SK-N-SH (cell line): Measurements from ENCODE around the gene CES3. TPM values are rescaled to one million over a fixed set of nuclear protein-coding genes. Genes with fewer than 3 reads are reported as not detected.

Experiments used
- CTCF ChIA-PET: fragments of 300-600, 350-600 bp; formaldehyde crosslinking; extraction: SDS; loops from one replicate; lab custom pipeline; 2021; lab: Yijun Ruan, JAX
- POLR2A ChIA-PET: fragments of 350-600 bp; sonication (Branson Sonifier 250); formaldehyde crosslinking; extraction: SDS; loops from one replicate; lab custom pipeline; 2020; ENCODE audit warnings: antibody characterized with exemption, inconsistent platforms; lab: Yijun Ruan, JAX
- DNase-seq: peaks from one replicate; pipeline ENCODE4 v3.0.0; 2012
- H2AFZ ChIP-seq: fragments of 200-600 bp; sonication (generic); 2 replicates; pipeline ENCODE4 v1.8.1; 2016; ENCODE audit warnings: antibody characterized with exemption, mild to moderate bottlenecking, low read depth
- H3F3A ChIP-seq: fragments of 200-600 bp; sonication (generic); replicated peaks from 2 replicates; pipeline ENCODE3; 2016; ENCODE audit warnings: antibody characterized with exemption, mild to moderate bottlenecking; ENCODE audit not compliant: insufficient read depth
- H3K27ac ChIP-seq, 2 experiments: fragments of 200-500 bp in 1 of 2; fragments of 200-600 bp in 1 of 2; sonication (Bioruptor generic) in 1 of 2; sonication (generic), shearing (Covaris generic) in 1 of 2; 2 replicates each; pipeline versions ENCODE4 v1.5.1 to v1.6.1; 2014 to 2016; ENCODE audit warnings: low read depth in 2 of 2, inconsistent platforms in 1 of 2, low read length in 1 of 2, mild to moderate bottlenecking in 1 of 2, mixed read lengths in 1 of 2
- H3K27me3 ChIP-seq: fragments of 200-600 bp; sonication (generic), shearing (Covaris generic); 2 replicates; pipeline ENCODE4 v1.6.1; 2016; ENCODE audit warnings: mixed run types; ENCODE audit not compliant: insufficient read depth
- H3K36me3 ChIP-seq, 2 experiments: fragments of 200-500 bp in 1 of 2; fragments of 200-600 bp in 1 of 2; sonication (Bioruptor generic) in 1 of 2; sonication (generic) in 1 of 2; replicated peaks in 1 of 2; 2 replicates each; pipeline versions ENCODE3 to v1.5.1; 2014 to 2016; ENCODE audit warnings: low read length in 1 of 2, mild to moderate bottlenecking in 1 of 2; ENCODE audit not compliant: insufficient read depth in 2 of 2, control insufficient read depth in 1 of 2
- H3K4me1 ChIP-seq, 2 experiments: fragments of 200-500 bp in 1 of 2; fragments of 200-600 bp in 1 of 2; sonication (Bioruptor generic) in 1 of 2; sonication (generic), shearing (Covaris generic) in 1 of 2; 2 replicates each; pipeline versions ENCODE4 v1.5.1 to v1.6.1; 2014 to 2016; ENCODE audit warnings: low read depth in 1 of 2, low read length in 1 of 2, mixed run types in 1 of 2; ENCODE audit not compliant: insufficient read depth in 2 of 2, control insufficient read depth in 1 of 2
- H3K4me2 ChIP-seq: fragments of 200-600 bp; sonication (generic), shearing (Covaris generic); 2 replicates; pipeline ENCODE4 v1.6.1; 2017; ENCODE audit warnings: mixed run types
- H3K4me3 ChIP-seq, 2 experiments: fragments of 200-500 bp in 1 of 2; fragments of 200-600 bp in 1 of 2; sonication (Bioruptor generic) in 1 of 2; sonication (generic), shearing (Covaris generic) in 1 of 2; 2 replicates each; pipeline versions ENCODE4 v1.5.1 to v1.8.1; 2014 to 2016; ENCODE audit warnings: low read depth in 2 of 2, inconsistent platforms in 1 of 2, low read length in 1 of 2, mild to moderate bottlenecking in 1 of 2, mixed read lengths in 1 of 2, moderate library complexity in 1 of 2
- H3K79me2 ChIP-seq: fragments of 200-600 bp; sonication (generic); 2 replicates; pipeline ENCODE4 v1.8.1; 2017; ENCODE audit warnings: mild to moderate bottlenecking; ENCODE audit not compliant: insufficient read depth
- H3K9ac ChIP-seq: fragments of 200-600 bp; sonication (generic); 2 replicates; pipeline ENCODE4 v1.6.1; 2017; ENCODE audit warnings: mixed run types
- H3K9me2 ChIP-seq: fragments of 200-600 bp; sonication (generic); 2 replicates; pipeline ENCODE4 v1.6.1; 2017; ENCODE audit warnings: mixed run types
- H3K9me3 ChIP-seq: fragments of 200-600 bp; sonication (generic); 2 replicates; pipeline ENCODE4 v1.6.1; 2017; ENCODE audit warnings: mixed run types, mild to moderate bottlenecking, moderate library complexity
- H4K20me1 ChIP-seq: fragments of 200-600 bp; sonication (generic); 2 replicates; pipeline ENCODE4 v1.6.1; 2017; ENCODE audit warnings: mild to moderate bottlenecking, mixed run types; ENCODE audit not compliant: insufficient read depth
- CHD2 ChIP-seq: fragments of 150-350 bp; IDR thresholded peaks from 2 replicates; pipeline ENCODE4 v1.6.1; 2018; ENCODE audit warnings: low read length; ENCODE audit not compliant: partially characterized antibody
- ELF1 ChIP-seq: IDR thresholded peaks from 2 replicates; pipeline ENCODE4 v1.4.0; 2012
- EP300 ChIP-seq, 2 experiments: IDR thresholded peaks; 2 replicates each; pipeline versions ENCODE4 v1.4.0 to v1.6.1; 2012; ENCODE audit warnings: borderline replicate concordance in 1 of 2, low read depth in 1 of 2, low read length in 1 of 2
- FOSL2 ChIP-seq: IDR thresholded peaks from 2 replicates; pipeline ENCODE4 v1.4.0; 2012; ENCODE audit warnings: low read depth, mild to moderate bottlenecking, moderate library complexity, borderline replicate concordance
- FOXM1 ChIP-seq: IDR thresholded peaks from 2 replicates; pipeline ENCODE4 v1.4.0; 2012; ENCODE audit warnings: low read depth, mild to moderate bottlenecking
- GABPA ChIP-seq: IDR thresholded peaks from 2 replicates; pipeline ENCODE4 v1.4.0; 2012; ENCODE audit warnings: low read depth, mild to moderate bottlenecking
- GATA2 ChIP-seq: sonication (generic); formaldehyde crosslinking; IDR thresholded peaks from 2 replicates; pipeline ENCODE4 v1.5.0; 2020; ENCODE audit warnings: mild to moderate bottlenecking, missing genetic modification reagents
- NRF1 ChIP-seq: IDR thresholded peaks from 2 replicates; pipeline ENCODE4 v1.6.1; 2012; ENCODE audit warnings: low read depth, mild to moderate bottlenecking, low read length
- RAD21 ChIP-seq: IDR thresholded peaks from 2 replicates; pipeline ENCODE4 v1.6.1; 2012; ENCODE audit warnings: mild to moderate bottlenecking, low read length
- SMC3 ChIP-seq: IDR thresholded peaks from 2 replicates; pipeline ENCODE4 v1.6.1; 2012; ENCODE audit warnings: low read depth, low read length, improper control_type of control experiment
- TAF1 ChIP-seq: IDR thresholded peaks from 2 replicates; pipeline ENCODE4 v1.6.1; 2012; ENCODE audit warnings: low read depth, mild to moderate bottlenecking, low read length, moderate library complexity, borderline replicate concordance
- TEAD4 ChIP-seq: IDR thresholded peaks from 2 replicates; pipeline ENCODE4 v1.4.0; 2012; ENCODE audit warnings: mild to moderate bottlenecking, borderline replicate concordance; ENCODE audit not compliant: insufficient read depth
- WGBS: methylation state at CpG from one replicate; pipeline ENCODE4 v1.1.6; 2017; ENCODE audit warnings: low lambda C conversion rate; 5-methylcytosine and 5-hydroxymethylcytosine counted together
- polyA plus RNA-seq, 3 experiments: library from polyadenylated mRNA; depleted of rRNA; stranded (reverse); fragments of >200 nt; gene quantifications; 2 replicates each; pipeline ENCODE4 v1.2.3, GENCODE V29; 2012
- TF ChIP-seq, protein P1 (sequence below): IDR thresholded peaks from 2 replicates; pipeline ENCODE4 v1.4.0; 2012; ENCODE audit warnings: low read depth, borderline replicate concordance
- TF ChIP-seq, protein P2 (sequence below): fragments of 150-350 bp; IDR thresholded peaks from 2 replicates; pipeline ENCODE4 v1.6.1; 2016; ENCODE audit warnings: mild to moderate bottlenecking, low read depth, low read length
- TF ChIP-seq, protein P3 (sequence below): IDR thresholded peaks from 2 replicates; pipeline ENCODE4 v1.4.0; 2012; ENCODE audit warnings: low read depth
- TF ChIP-seq, protein P4 (sequence below): fragments of 200-600 bp; sonication (generic); IDR thresholded peaks from 2 replicates; pipeline ENCODE4 v1.6.1; 2017; ENCODE audit warnings: antibody characterized with exemption, mild to moderate bottlenecking, moderate library complexity
- TF ChIP-seq, protein P5 (sequence below): fragments of 150-350 bp; IDR thresholded peaks from 2 replicates; pipeline ENCODE4 v1.6.1; 2017; ENCODE audit warnings: antibody characterized with exemption, low read length, low read depth, borderline replicate concordance
- TF ChIP-seq, protein P6 (sequence below): IDR thresholded peaks from 2 replicates; pipeline ENCODE4; 2012

CES3 gene
- polyA plus RNA-seq, 1 of the 3 experiments (the other 2 are of a cell fraction) = 1.4 TPM

DNA sequence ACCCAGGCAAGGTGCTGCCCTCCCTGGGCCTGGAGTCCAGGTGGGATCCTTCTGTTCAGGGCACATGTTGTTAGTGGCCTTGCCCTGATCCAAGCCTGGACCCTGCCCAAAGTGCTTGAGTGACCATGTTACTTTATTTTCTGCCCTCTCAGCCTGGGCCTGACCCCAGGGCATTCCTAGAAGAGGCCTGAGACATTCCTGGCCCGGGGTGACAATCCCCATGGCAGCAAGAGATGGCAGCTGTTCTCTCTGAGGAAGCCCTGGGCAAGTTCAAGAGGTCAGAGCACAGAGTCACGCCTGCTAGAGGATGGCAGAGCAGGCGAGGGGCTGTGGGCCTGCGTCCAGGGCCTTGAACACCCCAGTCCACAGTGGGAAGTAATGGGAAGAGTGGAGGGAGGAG is 47.4 kb upstream of the CES3 start:
- H3K4me1 ChIP-seq = no peaks in the 10 kb centered on the region
- H3K79me2 ChIP-seq = no peaks in the 10 kb centered on the region
- no peak overlapping the region for H3K4me2 ChIP-seq
- POLR2A ChIA-PET = no interaction called here
- no peak for DNase-seq
- no peaks in the 10 kb centered on the region for H3F3A ChIP-seq
- H4K20me1 ChIP-seq = no peaks in the 10 kb centered on the region
- H3K4me3 ChIP-seq = no peak overlapping the region
- H3K9me2 ChIP-seq = no peaks in the 10 kb centered on the region
- TF ChIP-seq SMC3 (no peak), ELF1 (no peak), TAF1 (no peak), FOXM1 (no peak), CHD2 (no peak)
- H3K9me3 ChIP-seq = no peaks in the 10 kb centered on the region
- 54% methylated on average over 4 of the region's 4 CpGs for WGBS
- H3K9ac ChIP-seq = no peak overlapping the region
- no peaks in the 10 kb centered on the region for H3K27me3 ChIP-seq
- H2AFZ ChIP-seq = no peak overlapping the region
- no peaks in the 10 kb centered on the region for H3K36me3 ChIP-seq
- no peak overlapping the region for H3K27ac ChIP-seq
- CTCF ChIA-PET = interaction anchor here (0.9 to 5.7 kb wide), 5 partner anchors 12 to 256 kb away, joined by 3 to 40 read pairs (median 3); partner anchors contain the start of genes NOL3 and RRAD

DNA sequence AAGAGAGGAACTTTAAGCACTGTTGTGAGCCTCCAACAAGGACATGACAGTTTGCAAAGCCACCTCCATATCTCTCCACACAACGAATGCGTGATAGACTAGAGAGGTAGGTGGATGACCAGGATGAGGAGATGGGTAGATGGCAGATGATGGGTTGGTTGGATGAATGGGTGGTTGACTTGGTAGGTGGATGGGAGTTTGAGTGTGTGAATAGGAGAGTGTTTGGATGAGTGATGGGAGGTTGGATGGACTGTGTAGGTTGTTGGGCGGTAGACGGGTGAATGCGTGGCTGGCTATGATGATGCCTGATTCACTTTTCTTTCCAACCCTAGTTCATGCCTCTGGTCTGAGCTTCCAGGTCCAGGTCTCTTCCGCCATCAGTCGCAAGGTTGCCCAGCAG is 46.5 kb upstream of the CES3 start:
- POLR2A ChIA-PET = no interaction called here
- CTCF ChIA-PET = interaction anchor here (1.0 to 1.2 kb wide), 2 partner anchors 14 to 19 kb away, joined by 4 to 6 read pairs; no protein-coding TSS in a partner anchor
- H3K79me2 ChIP-seq = no peaks in the 10 kb centered on the region

More for the DNA sequence above, 46.5 kb upstream of the CES3 start:
- H3K9me2 ChIP-seq = no peaks in the 10 kb centered on the region
- no peaks in the 10 kb centered on the region for H3K36me3 ChIP-seq
- H3K27me3 ChIP-seq = no peaks in the 10 kb centered on the region
- no peak overlapping the region for H3K9ac ChIP-seq
- H3K4me1 ChIP-seq = no peaks in the 10 kb centered on the region
- no peak overlapping the region for H3K4me2 ChIP-seq
- H3F3A ChIP-seq = no peaks in the 10 kb centered on the region
- no peaks in the 10 kb centered on the region for H4K20me1 ChIP-seq
- no peak for TF ChIP-seq SMC3
- TF ChIP-seq, protein P1, sequence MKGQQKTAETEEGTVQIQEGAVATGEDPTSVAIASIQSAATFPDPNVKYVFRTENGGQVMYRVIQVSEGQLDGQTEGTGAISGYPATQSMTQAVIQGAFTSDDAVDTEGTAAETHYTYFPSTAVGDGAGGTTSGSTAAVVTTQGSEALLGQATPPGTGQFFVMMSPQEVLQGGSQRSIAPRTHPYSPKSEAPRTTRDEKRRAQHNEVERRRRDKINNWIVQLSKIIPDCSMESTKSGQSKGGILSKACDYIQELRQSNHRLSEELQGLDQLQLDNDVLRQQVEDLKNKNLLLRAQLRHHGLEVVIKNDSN = no peak
- TF ChIP-seq GABPA = no peak
- TF ChIP-seq GATA2 = no peak
- no peak for TF ChIP-seq FOXM1
- TF ChIP-seq, protein P2, sequence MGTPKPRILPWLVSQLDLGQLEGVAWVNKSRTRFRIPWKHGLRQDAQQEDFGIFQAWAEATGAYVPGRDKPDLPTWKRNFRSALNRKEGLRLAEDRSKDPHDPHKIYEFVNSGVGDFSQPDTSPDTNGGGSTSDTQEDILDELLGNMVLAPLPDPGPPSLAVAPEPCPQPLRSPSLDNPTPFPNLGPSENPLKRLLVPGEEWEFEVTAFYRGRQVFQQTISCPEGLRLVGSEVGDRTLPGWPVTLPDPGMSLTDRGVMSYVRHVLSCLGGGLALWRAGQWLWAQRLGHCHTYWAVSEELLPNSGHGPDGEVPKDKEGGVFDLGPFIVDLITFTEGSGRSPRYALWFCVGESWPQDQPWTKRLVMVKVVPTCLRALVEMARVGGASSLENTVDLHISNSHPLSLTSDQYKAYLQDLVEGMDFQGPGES = no peak
- TF ChIP-seq EP300 (IDR thresholded peaks at IDR 0.05; ENCODE audit: borderline replicate concordance in 1 of 2, low read depth in 1 of 2, low read length in 1 of 2) = no peak
- no peak for TF ChIP-seq RAD21
- TF ChIP-seq, protein P3, sequence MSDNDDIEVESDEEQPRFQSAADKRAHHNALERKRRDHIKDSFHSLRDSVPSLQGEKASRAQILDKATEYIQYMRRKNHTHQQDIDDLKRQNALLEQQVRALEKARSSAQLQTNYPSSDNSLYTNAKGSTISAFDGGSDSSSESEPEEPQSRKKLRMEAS = no peak
- TF ChIP-seq, protein P4, sequence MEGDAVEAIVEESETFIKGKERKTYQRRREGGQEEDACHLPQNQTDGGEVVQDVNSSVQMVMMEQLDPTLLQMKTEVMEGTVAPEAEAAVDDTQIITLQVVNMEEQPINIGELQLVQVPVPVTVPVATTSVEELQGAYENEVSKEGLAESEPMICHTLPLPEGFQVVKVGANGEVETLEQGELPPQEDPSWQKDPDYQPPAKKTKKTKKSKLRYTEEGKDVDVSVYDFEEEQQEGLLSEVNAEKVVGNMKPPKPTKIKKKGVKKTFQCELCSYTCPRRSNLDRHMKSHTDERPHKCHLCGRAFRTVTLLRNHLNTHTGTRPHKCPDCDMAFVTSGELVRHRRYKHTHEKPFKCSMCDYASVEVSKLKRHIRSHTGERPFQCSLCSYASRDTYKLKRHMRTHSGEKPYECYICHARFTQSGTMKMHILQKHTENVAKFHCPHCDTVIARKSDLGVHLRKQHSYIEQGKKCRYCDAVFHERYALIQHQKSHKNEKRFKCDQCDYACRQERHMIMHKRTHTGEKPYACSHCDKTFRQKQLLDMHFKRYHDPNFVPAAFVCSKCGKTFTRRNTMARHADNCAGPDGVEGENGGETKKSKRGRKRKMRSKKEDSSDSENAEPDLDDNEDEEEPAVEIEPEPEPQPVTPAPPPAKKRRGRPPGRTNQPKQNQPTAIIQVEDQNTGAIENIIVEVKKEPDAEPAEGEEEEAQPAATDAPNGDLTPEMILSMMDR = no peak
- TF ChIP-seq, protein P5, sequence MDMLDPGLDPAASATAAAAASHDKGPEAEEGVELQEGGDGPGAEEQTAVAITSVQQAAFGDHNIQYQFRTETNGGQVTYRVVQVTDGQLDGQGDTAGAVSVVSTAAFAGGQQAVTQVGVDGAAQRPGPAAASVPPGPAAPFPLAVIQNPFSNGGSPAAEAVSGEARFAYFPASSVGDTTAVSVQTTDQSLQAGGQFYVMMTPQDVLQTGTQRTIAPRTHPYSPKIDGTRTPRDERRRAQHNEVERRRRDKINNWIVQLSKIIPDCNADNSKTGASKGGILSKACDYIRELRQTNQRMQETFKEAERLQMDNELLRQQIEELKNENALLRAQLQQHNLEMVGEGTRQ = no peak
- no peak for TF ChIP-seq TEAD4
- no peak for TF ChIP-seq NRF1
- no peak for TF ChIP-seq TAF1
- TF ChIP-seq, protein P6, sequence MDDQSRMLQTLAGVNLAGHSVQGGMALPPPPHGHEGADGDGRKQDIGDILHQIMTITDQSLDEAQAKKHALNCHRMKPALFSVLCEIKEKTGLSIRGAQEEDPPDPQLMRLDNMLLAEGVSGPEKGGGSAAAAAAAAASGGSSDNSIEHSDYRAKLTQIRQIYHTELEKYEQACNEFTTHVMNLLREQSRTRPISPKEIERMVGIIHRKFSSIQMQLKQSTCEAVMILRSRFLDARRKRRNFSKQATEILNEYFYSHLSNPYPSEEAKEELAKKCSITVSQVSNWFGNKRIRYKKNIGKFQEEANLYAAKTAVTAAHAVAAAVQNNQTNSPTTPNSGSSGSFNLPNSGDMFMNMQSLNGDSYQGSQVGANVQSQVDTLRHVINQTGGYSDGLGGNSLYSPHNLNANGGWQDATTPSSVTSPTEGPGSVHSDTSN = no peak
- TF ChIP-seq FOSL2 = no peak
- H3K9me3 ChIP-seq = no peaks in the 10 kb centered on the region
- no peak overlapping the region for H2AFZ ChIP-seq
- H3K4me3 ChIP-seq = no peak overlapping the region
- H3K27ac ChIP-seq = no peak overlapping the region
- no peak for DNase-seq
- 89% methylated on average over 7 of the region's 7 CpGs for WGBS
